ENCODE measurements around the gene ZNF397.

ZNF397 gene

DNA sequence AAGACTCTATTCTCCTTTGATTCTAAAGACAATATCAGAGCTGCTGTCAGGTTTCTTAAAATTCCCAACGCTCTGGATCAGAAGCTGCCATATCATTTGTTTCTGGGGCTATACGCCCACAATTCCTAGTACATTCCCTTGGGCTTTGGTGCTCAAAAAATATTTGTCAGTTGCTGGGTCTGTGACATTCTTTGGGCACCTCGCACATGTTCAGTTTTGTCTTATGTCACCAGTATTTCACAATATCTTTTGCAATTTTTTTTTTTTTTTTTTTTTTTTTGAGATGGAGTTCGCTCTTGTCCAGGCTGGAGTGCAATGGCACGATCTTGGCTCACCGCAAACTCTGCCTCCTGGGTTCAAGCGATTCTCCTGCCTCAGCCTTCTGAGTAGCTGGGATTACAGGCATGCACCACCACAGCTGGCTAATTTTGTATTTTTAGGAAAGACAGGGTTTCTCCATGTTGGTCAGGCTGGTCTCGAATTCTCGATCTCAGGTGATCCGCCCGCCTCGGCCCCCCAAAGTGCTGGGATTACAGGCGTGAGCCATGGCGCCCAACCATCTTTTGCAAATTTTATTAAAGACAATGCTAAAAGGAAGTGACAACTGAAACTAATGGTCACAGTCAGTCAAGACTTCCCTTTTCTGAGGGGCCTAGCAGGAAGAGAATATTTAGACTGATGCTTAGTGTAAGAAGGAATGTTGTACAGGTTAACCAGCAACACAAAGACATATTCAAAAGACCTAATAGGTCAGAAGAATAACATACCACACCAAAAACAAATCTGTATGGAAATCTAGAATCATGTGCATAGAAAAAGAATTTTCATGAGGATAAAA, 6.8 kb downstream of the ZNF397 start:
- DNase-seq, result no peak

DNA sequence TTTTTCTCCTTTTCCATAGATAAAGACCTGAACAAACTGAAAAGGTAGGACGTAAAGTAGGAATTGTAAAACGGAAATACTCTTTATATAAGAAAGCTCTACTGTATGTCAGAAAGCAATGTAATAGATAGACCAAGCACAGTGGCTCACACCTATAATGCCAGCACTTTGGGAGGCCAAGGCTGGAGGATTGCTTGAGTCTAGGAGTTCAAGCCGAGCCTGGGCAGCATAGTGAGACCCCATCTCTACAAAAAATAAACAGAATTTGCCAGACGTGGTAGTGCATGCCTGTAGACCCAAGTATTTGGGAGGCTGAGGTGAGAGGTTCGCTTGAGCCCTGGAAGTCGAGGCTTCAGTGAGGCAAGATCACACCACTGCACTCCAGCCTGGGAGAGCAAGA, 7.6 kb downstream of the ZNF397 start:
- DNase-seq, result no peak

DNA sequence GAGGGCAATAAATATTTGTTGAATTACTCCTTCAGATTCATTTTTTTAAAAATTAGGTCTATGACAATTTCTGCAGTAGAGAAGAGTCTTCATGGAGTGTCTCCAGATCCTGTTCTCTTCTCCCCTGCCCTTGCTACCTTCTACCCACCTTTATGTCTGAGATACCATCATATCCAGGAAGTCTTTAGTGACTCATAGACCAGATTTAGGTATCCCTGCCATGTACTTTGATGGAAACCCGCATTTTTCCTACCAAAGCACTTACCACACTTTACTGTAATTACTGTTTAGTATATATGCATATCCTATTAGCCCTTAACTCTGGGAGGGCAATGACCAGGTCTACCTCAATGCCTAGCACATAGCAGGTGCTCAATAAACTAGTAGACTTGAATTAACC, 11.6 kb downstream of the ZNF397 start:
- no peak for DNase-seq

DNA sequence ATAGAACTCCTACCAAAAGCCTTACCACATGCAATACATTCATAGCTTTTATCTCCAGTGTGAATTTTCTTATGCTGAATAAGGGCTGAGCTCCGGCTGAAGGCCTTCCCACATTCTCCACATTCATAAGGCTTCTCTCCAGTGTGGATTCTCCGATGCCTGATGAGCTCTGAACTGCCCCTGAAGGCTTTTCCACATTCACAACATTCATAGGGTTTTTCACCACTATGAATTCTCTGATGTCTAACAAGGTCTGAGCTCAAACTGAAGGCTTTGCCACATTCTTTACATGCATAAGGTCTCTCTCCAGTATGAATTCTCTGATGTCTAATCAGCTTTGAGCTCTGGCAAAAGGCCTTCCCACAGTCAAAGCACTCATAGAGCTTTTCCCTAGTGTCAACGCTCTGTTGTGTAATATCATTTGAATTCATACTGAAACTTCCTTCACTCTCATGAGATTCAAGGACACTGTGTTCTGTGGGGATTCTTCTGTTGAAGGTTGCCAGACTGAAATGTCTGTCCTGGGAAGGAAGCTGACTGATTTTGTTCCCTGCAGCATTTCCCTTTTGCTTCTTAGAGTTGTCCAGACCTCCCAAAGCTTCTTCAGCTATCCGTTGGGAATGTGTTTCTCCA, 12.9 kb downstream of the ZNF397 start:
- no peak for DNase-seq

DNA sequence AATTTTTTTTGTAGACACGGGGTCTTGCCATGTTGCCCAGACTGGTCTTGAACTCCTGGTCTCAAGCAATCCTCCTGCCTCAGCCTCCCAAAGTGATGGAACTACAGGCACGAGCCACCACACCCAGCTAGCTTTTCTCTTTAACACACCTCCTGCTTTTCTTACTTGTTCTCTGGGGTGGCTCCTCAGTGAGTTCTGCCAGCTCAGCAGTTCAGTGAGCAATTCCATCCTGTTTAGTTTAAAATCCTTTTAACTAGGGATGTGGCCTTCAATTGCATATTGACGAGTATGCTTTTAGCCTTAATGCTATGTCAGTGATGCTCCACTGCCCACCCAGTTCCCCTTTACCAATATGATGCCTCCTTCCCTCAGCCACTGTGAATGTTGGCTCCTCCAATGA, 16.1 kb downstream of the ZNF397 start:
- DNase-seq, result no peak

DNA sequence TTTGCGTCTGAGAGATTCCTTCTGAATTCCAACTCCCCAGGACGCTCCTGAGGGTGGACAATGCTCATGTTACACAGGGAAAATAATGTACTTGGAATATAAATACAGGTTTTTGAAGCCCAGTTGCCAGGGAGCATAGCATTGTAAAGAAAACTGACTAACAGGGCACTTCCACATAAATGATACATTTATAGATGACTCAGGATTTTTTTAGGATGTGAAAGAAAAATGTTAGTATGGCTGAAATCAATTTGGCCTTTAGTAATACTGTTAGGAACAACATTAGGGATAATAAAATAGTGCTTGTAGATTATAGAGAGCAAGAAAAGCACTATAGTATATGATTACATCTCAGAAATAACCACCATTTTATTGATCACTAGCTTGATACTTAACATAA, 23.6 kb downstream of the ZNF397 start:
- no peak for DNase-seq

DNA sequence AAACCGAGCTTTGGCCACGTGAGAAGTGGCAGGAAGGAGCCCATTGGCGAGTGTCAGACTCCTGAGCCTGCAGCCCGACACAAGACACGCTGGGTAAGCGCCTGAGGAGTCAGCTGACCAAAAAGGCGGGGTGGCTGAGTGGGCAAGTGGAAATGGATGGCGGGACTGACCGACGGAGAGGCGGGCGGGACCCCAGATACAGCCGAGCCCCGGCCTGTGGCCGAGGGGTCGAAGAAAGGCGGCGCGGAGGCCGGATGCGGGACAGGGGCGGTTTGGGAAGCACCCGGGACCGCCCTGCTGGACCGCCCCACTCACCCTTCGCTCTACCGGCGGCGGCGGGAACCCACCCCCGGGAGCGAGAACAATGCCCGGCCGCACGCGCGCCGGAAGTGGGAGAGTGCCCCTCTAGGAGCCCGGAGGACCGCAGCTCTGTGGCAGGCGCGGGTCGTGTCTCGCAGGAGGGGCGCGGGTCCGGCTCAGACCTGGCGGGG, 26.4 kb downstream of the ZNF397 start:
- peak; percentile 74 for DNase-seq

DNA sequence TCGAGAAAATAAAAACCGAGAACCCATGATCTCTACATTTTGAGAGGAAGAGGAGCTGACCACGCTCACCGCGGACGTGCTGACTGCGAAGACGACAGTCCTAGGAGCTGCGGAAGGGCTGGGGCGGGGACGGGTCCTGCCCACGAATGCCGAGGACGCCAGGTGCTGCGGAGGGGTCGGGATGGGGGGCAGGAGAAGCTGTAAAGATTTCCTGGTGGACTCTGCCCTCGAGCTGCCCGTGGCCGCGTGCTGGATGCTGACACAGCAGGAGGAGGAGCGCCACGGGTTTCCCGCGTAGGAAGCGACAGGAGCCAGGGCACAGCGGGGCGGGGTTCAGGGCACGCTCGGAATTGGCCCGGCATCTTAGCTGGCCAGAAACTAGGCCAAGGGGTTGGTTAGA, 27.0 kb downstream of the ZNF397 start:
- DNase-seq, result peak; percentile 10

DNA sequence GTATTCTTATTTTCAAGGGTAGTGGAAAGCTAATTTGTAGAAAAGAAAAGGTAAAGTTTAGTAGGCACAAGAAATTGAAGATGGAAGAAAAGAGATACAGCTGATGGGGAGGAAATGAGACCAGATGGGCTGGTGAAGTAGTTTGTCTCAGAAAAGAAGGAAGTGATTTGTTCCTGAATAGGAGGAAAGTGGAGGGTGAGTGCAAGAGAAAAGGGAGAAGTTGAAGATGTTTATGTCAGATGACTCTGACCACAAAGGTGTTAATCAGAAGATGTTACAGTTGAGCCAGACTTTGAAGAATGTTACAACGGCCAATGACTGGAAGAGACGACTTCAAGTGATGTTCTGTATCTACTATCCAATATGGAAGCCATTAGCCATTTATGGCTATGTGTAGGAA, 28.0 kb downstream of the ZNF397 start:
- DNase-seq, result no peak

DNA sequence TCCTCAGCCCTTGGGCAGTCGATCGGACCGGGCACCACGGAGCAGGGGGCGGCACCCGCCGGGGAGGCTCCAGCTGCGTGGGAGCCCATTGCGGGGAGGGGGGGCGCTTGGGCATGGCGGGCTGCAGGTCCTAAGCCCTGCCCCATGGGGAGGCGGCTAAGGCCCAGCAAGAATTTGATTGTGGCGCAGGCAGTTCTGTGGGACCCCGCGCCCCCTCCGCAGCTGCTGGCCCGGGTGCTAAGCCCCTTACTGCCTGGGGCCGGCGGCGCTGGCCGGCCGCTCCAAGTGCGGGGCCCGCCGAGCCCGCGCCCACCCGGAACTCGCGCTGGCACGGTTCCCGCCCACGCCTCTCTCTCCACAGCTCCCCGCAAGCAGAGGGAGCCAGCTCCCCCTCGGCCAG, 30.8 kb downstream of the ZNF397 start:
- DNase-seq, result no peak

DNA sequence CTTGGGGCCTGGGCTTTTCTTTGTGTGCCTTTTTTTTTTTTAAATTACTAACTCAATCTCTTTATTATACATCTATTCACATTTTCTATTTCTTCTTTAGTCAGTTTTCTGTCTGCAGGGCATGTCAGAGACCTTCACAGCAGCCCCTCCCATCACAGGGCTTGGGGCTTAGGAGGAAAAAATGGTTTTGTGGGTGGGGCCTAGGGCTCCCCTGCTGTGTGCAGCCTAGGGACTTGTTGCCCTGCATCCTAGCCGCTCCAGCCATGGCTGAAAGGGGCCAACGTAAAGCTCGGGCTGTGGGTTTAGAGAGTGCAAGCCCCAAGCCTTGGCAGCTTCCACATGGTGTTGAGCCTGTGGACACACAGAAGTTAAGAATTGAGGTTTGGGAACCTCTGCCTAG, 35.4 kb downstream of the ZNF397 start:
- DNase-seq, result no peak

DNA sequence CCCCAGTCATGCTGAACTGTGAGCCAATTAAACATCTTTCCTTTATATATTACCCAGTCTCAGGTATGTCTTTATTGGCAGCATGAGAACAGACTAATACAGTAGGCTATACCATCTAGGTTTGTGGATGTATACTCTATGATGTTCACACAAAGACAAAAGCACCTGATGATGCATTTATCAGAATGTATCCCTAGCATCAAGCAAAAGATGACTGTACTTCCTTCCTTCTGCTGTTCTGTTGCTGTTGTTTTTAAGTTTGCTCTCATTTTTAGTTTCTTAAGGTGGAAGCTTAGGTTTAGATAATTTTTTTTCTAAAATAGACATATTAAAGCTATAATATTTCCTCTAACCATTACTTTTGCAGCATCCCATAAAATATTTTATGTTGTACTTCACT, 36.8 kb downstream of the ZNF397 start:
- DNase-seq, result no peak

DNA sequence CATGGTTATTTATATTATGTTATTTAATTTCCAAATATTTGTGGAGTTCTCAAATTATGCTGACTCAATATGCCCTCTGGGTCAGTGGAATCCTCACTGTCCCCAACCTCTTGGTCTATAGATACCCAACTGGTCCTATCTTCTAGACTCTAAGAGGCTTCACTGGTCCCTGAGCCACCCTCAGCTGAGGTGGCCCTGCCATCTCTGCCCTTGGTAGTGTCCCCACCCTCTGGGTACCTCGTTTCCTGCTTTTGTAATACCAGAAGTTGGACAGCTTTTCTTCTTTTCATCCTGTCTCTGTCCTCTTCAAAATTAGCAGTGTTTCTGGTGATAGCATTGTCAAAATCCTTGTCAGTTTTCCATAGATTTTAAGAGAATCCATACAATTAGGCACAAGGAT, 37.3 kb downstream of the ZNF397 start:
- DNase-seq, result no peak

DNA sequence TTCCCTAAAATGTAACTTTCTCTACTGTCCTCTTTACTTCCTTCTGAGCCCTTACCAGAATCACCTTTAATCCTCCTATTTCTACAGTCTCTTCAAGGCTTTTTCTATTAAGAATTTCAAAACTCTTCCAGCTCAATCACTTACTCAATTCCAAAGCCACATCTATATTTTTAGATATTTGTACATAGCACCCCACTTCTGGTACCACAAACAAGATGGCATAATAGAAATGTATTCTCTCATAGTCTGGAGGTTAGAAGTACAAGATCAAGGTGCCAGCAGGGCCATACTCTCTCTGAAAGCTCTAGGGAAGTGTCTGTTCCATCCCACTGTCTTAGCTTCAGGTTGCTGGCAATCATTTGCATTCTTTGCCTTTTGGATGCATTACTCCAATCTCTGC, 38.1 kb downstream of the ZNF397 start:
- no peak for DNase-seq

DNA sequence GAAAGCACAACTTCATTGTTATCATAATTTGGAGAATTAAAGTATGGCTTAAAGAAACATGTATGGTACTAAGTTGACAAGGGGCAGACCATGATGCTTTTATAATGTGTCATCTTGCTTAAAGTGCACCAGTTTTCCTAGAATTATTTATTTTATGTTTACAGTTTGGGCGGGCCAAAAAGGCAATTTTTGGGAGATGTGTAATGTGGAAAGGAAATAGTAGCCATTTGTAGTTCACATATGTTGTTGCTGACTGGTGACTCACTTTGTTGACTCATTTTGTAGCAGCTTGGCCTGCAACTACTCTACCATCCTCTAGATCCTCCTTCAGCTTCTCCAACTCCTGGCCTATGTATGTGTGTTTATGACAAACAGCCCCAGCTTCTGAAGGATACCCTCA, 41.5 kb downstream of the ZNF397 start:
- no peak for DNase-seq

DNA sequence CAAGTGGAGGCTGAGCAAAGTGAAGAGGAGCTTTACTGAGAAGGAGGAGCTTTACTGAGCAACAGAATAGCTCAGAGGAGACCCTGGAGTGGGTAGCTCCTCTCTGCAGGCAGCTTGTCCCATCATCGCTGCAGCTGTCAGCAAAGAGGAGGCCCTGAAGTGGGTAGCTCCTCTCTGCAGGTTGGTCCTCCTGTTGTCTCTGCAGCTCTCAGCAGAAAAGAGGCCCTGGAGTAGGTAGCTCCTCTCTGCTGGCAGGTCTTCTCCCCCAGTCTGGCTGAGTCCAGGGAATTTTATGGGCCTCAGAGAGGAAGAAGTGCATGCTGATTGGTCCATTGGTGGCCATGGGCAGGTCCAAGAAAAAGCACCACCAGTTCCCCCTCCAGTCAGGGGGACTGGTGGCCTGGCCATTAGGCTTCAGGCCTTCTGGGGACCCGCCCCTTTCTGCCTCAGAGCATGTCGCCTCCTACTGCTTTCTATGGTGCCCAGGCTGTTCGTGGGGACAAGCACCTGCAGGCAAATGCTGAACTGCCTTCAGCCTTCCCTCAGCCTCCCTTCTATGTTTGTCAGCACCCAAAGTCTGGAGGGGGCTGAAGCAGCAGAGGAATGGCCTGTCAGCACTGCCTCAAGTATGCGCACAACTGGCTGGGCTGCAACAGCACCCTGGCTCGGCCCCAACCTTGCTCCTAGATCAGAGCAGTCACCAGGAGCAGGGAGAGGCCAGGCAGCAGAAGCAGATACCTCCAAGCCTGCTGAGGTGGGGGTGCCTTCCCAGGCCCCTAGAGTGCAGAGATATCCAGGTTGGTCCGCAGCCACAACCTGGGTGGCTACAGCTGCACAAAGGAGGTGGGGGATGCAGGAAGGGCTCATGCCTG, 43.3 kb downstream of the ZNF397 start:
- DNase-seq, result no peak

DNA sequence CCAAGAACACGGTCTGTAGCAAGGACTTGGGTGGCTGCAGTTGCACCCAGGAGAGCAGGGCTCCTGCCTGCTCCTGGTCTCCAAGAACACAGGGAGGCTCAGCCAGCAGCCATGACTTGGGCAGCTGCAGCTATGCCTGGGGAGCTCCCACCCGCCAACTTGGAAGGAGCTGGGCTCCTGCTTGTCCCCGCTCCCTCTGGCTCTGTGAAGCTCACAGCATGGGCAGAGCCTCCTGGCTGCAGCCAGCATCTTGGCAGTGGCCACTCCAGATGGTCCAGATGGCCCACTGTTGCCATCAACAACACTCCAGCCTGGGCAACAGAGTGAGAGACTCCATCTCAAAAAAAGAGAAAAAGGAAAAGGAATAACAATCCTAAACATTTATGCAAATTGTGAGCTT, 44.0 kb downstream of the ZNF397 start:
- DNase-seq, result no peak

DNA sequence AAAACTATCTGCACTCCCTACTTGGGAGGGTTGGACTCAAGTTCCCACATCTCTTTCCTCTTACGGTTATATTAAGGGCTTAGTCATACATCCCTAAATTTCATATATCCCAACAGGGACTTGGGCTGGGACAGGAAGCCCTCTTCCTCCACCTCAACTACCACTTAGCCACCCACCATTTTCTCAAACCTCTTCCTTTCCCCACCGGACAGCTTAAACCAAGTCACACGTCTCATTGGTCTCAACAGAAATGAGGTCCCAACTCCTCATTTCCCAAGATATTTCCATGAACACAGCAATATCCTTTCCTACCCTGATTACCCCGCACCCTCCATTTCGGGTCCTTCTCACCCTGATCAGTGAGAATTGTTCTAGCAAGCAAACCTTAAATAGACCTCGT, 48.5 kb downstream of the ZNF397 start:
- no peak for DNase-seq

DNA sequence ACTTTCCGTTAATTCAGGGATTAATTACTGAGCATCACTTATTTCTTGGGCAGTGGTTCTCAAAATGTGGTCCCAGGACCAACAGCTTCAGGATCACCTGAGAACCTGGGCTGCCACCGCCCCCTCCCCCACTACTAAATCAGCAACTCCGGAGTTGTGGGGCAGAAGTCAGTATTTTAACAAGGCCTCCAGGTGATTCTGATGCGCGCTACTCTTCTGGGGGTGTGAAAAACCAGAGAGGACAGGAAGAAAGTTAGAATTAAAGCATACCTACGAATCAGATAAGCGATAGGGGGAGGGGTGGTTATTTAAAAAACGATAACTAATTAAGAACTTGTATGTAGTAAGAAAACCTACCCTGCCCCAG, 48.9 kb downstream of the ZNF397 start:
- peak; percentile 10 for DNase-seq

DNA sequence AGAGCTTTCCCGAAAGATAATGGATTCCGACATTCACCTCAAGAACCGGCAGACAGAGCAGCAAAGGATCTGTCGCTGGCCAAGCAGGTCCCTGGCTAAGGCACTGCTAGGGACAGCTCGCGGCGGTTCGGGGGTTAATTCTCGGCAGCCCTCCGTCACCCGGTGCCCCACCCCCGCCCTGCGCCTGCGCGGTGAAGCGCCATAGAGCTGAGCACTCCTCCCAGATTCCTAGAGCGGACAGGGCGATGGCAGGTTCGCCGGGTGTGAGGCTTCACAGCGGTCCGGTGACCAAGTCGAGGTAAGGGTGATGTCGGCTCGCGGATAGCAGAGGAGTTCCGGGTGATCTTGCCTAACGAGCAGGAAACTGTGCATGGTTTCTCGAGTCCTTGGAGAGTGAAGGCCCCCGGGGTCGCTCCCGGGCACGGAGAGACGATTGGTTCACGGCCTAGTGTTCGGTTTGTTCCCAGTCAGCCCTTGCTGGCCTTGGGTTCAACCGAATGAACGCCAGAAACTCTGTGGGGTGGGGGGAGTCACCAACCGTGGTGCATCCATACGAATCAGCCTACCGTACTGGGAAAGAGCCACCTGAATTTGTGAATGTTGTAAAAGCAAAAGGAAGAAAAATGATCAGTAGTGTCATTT, 49.4 kb downstream of the ZNF397 start, which contains the start of gene ZSCAN30:
TSS of gene ZSCAN30 (minus strand) at position 136 of the 642 bp plus-strand sequence. CDS start 25,877 bp downstream, outside the sequence.
- peak; percentile 95 for DNase-seq

DNA sequence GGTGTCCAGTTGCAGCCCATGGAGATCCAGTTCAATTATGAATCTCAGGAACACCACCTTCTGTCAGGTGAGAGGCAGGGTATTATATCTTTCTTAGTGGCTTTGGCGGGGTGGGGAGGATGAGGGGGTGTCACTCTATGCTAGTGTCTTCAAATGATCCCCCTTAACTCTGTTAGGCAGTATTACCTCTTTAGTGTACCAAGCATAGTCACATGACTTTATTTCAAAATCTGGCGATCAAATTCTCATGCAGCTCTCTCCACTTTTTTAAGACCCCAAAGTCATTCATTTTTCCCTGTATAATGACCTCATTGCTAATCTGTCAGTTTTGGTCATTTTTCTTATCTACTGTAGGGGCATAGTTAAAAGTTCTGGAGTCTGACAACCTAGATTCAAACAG, 50.3 kb downstream of the ZNF397 start:
- DNase-seq, result no peak

DNA sequence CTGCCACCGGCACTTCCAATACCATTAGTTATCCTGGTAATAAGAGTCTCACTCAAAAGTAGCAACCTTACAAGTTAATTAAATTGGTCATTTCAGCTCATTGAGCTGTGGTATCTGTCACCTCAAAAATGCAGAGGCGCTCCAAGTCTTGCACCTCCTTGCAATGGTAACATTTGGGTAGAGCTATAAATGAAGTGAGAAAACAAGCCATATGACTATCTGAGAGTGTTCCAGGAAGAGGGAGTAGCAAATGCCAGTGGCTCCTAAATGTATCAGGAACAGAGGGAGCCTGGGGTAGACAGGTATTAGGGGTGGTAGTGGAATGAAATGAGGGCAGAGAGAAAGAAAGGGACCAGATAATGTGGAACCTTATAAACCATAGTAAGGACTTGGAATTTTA, 55.2 kb downstream of the ZNF397 start:
- no peak for DNase-seq

DNA sequence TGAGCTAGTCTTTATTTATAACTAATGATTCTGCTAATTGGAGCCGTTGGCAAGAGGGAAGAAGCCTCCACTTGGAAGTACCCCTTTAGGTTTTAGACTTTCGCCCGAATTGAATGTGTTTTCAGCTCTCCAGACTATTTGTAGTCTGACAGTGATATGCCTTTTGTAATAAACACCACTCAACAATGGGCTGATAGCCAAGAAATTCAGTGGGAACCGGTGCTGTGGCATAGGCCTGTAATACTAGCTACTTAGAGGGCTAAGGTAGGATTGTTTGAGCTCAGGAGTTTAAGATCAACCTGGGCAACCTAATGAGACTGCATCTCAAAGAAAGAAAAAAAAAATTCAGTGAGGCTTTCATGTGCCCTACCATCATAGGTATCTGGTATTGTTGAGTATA, 62.8 kb downstream of the ZNF397 start:
- no peak for DNase-seq

Measured in stimulated activated CD4-positive, alpha-beta T cell treated with anti-CD3 and anti-CD28 coated beads, Interleukin-12 subunit alpha, Interleukin-12 subunit beta, amount 100 ng/mL, for 4 hours (primary cell).